HCT116 (cell line): ENCODE data around the gene CD74. TPM values are rescaled to one million over a fixed set of nuclear protein-coding genes. Genes with fewer than 3 reads are reported as not detected.

ENCODE experiments used
- ATAC-seq: fragments of 200-7000 bp; cut with Tn5 transposase; 2 replicates; pipeline ENCODE4 v1.9.1; 2020; ENCODE audit warnings: mild to moderate bottlenecking, moderate library complexity
- BruUV-seq: library from RNA; stranded (reverse); fragments of 400-500 nt; replicated peaks from 2 replicates; lab custom pipeline; 2021; lab: Mats Ljungman, UMichigan
- CTCF ChIA-PET: fragments of 300-600 bp; sonication (Branson Sonifier 250); formaldehyde crosslinking; loops from one replicate; lab custom pipeline; 2021; ENCODE audit warnings: antibody characterized with exemption; lab: Charles Lee
- POLR2A ChIA-PET: fragments of 300-600, 350-600 bp; sonication (Branson Sonifier 250); formaldehyde crosslinking; loops from one replicate; lab custom pipeline; 2021; ENCODE audit warnings: antibody characterized with exemption; lab: Charles Lee
- RAD21 ChIA-PET, 2 experiments: fragments of 300-600 bp; sonication (Branson Sonifier 250); formaldehyde crosslinking; loops; one replicate each; lab custom pipeline; 2023; ENCODE audit warnings: low total read pairs in 2 of 2; ENCODE audit not compliant: uncharacterized antibody in 2 of 2, unreplicated experiment in 2 of 2, low non-redundant PET in 1 of 2; lab: Charles Lee
- DNase-seq: peaks from one replicate; pipeline ENCODE4 v3.0.0-alpha.2; 2010; ENCODE audit warnings: low read depth, low spot score
- H2AFZ ChIP-seq: fragments of 200-600 bp; shearing (Covaris generic), sonication (generic); 2 replicates; pipeline ENCODE4 v1.6.1; 2017; ENCODE audit warnings: low read depth, mixed run types, mixed read lengths, antibody characterized with exemption, low read length; ENCODE audit not compliant: poor library complexity, severe bottlenecking
- H3K27ac ChIP-seq: 2 replicates; pipeline ENCODE4 v1.5.1; 2012; ENCODE audit warnings: low read depth, low read length
- H3K27me3 ChIP-seq: fragments of 200-600 bp; sonication (generic); 2 replicates; pipeline ENCODE4 v1.6.1; 2016; ENCODE audit warnings: mixed run types, low read length, mixed read lengths; ENCODE audit not compliant: insufficient read depth
- H3K36me3 ChIP-seq, 2 experiments: fragments of 200-500 bp in 1 of 2; fragments of 200-600 bp in 1 of 2; sonication (Bioruptor generic) in 1 of 2; sonication (generic) in 1 of 2; 2 replicates each; pipeline versions ENCODE4 v1.5.1 to v1.6.1; 2014 to 2016; ENCODE audit warnings: low read length in 2 of 2, inconsistent platforms in 1 of 2, mixed read lengths in 1 of 2, mixed run types in 1 of 2; ENCODE audit not compliant: insufficient read depth in 2 of 2, control insufficient read depth in 1 of 2
- H3K4me1 ChIP-seq, 2 experiments: fragments of 200-600 bp in 1 of 2; sonication (generic) in 1 of 2; 2 replicates each; pipeline versions ENCODE4 v1.5.1 to v1.6.1; 2012 to 2017; ENCODE audit warnings: low read length in 2 of 2, inconsistent platforms in 1 of 2, mild to moderate bottlenecking in 1 of 2, mixed read lengths in 1 of 2, mixed run types in 1 of 2, moderate library complexity in 1 of 2; ENCODE audit not compliant: insufficient read depth in 2 of 2, control insufficient read depth in 1 of 2
- H3K4me2 ChIP-seq: fragments of 200-600 bp; sonication (generic); 2 replicates; pipeline ENCODE4 v1.6.1; 2017; ENCODE audit warnings: mixed run types, low read length, mixed read lengths
- H3K4me3 ChIP-seq, 2 experiments: fragments of 200-600 bp in 1 of 2; sonication (generic) in 1 of 2; replicated peaks in 1 of 2; 2 replicates each; pipeline ENCODE4 v1.5.1; 2011 to 2016; ENCODE audit warnings: low read length in 2 of 2, control low read depth in 1 of 2, low read depth in 1 of 2, mild to moderate bottlenecking in 1 of 2, mixed read lengths in 1 of 2, mixed run types in 1 of 2
- H3K79me2 ChIP-seq: fragments of 200-600 bp; sonication (generic); 2 replicates; pipeline ENCODE4 v1.6.1; 2017; ENCODE audit warnings: mild to moderate bottlenecking, mixed run types, low read length, moderate library complexity, mixed read lengths; ENCODE audit not compliant: insufficient read depth
- H3K9ac ChIP-seq: fragments of 200-600 bp; sonication (generic); 2 replicates; pipeline ENCODE4 v1.6.1; 2016; ENCODE audit warnings: low read length, mixed read lengths
- H3K9me2 ChIP-seq: fragments of 200-600 bp; sonication (generic), shearing (Covaris generic); 2 replicates; pipeline ENCODE4 v1.6.1; 2017; ENCODE audit warnings: mixed run types, mild to moderate bottlenecking, moderate library complexity; ENCODE audit not compliant: insufficient read depth
- H3K9me3 ChIP-seq, 2 experiments: fragments of 200-500 bp in 1 of 2; fragments of 200-600 bp in 1 of 2; sonication (Bioruptor generic) in 1 of 2; sonication (generic) in 1 of 2; 2 replicates each; pipeline ENCODE4 v1.6.1; 2014 to 2017; ENCODE audit warnings: low read length in 2 of 2, mixed read lengths in 2 of 2, inconsistent platforms in 1 of 2, low read depth in 1 of 2, mild to moderate bottlenecking in 1 of 2, mixed run types in 1 of 2, moderate library complexity in 1 of 2; ENCODE audit not compliant: control insufficient read depth in 1 of 2, insufficient read depth in 1 of 2
- H4K20me1 ChIP-seq: fragments of 200-600 bp; sonication (generic), shearing (Covaris generic); 2 replicates; pipeline ENCODE4 v1.6.1; 2017; ENCODE audit warnings: mixed run types, mild to moderate bottlenecking, moderate library complexity; ENCODE audit not compliant: insufficient read depth
- ATF3 ChIP-seq: IDR thresholded peaks from 2 replicates; pipeline ENCODE4 v1.6.1; 2012
- CBX3 ChIP-seq: IDR thresholded peaks from 2 replicates; pipeline ENCODE4 v1.6.1; 2012; ENCODE audit warnings: low read depth
- CEBPB ChIP-seq: IDR thresholded peaks from 2 replicates; pipeline ENCODE4 v1.6.1; 2012; ENCODE audit warnings: low read depth
- CTCF ChIP-seq, 3 experiments: fragments of 200-600 bp in 1 of 3; sonication (generic) in 1 of 3; IDR thresholded peaks in 2 of 3; conservative IDR thresholded peaks in 1 of 3; 2 replicates each; pipeline ENCODE4 v1.5.1; 2012 to 2017; ENCODE audit warnings: low read depth in 2 of 3, low read length in 2 of 3, antibody characterized with exemption in 1 of 3, borderline replicate concordance in 1 of 3, control low read depth in 1 of 3, mild to moderate bottlenecking in 1 of 3, mixed read lengths in 1 of 3, mixed run types in 1 of 3, moderate library complexity in 1 of 3; ENCODE audit not compliant: insufficient read depth in 1 of 3
- EGR1 ChIP-seq: IDR thresholded peaks from 2 replicates; pipeline ENCODE4 v1.6.1; 2012; ENCODE audit warnings: low read depth
- EZH2phosphoT487 ChIP-seq: fragments of 200-600 bp; IDR thresholded peaks from 2 replicates; pipeline ENCODE4 v1.6.1; 2018; ENCODE audit warnings: antibody characterized with exemption, borderline replicate concordance
- FOSL1 ChIP-seq: IDR thresholded peaks from 2 replicates; pipeline ENCODE4 v1.6.1; 2012; ENCODE audit warnings: low read depth
- MAX ChIP-seq: IDR thresholded peaks from 2 replicates; pipeline ENCODE4 v1.6.1; 2012
- POLR2A ChIP-seq: IDR thresholded peaks from 2 replicates; pipeline ENCODE4 v1.7.0; 2011; ENCODE audit warnings: borderline replicate concordance; ENCODE audit not compliant: insufficient read depth, insufficient read length; ENCODE audit errors: extremely low read depth
- RAD21 ChIP-seq: IDR thresholded peaks from 2 replicates; pipeline ENCODE4 v1.6.1; 2012; ENCODE audit warnings: low read depth, mild to moderate bottlenecking
- SIN3A ChIP-seq: IDR thresholded peaks from 2 replicates; pipeline ENCODE4 v1.6.1; 2012; ENCODE audit warnings: low read depth
- SP1 ChIP-seq: IDR thresholded peaks from 2 replicates; pipeline ENCODE4 v1.6.1; 2012; ENCODE audit warnings: low read depth
- TCF7L2 ChIP-seq: IDR thresholded peaks from 2 replicates; pipeline ENCODE4 v1.7.0; 2011; ENCODE audit warnings: borderline replicate concordance, inconsistent platforms; ENCODE audit not compliant: insufficient read depth, insufficient read length; ENCODE audit errors: extremely low read depth
- ZBTB33 ChIP-seq: IDR thresholded peaks from 2 replicates; pipeline ENCODE4 v1.6.1; 2011; ENCODE audit warnings: mild to moderate bottlenecking, low read length, moderate library complexity; ENCODE audit not compliant: insufficient replicate concordance; ENCODE audit errors: extremely low read depth
- ZNF274 ChIP-seq: fragments of 200-500 bp; sonication (Bioruptor generic); IDR thresholded peaks from 2 replicates; pipeline ENCODE4 v1.6.1; 2014; ENCODE audit warnings: mild to moderate bottlenecking, low read depth, low read length, inconsistent platforms
- intact Hi-C: fragments of 100-400 bp; cut with micrococcal nuclease; formaldehyde crosslinking; loops from 2 replicates; pipeline ENCODE4 v1.10.0; 2022
- total RNA-seq: library from RNA; stranded (reverse); gene quantifications from one replicate; pipeline ENCODE4 v1.2.1, GENCODE V29; 2021; ENCODE audit not compliant: unreplicated experiment

Gene CD74
- total RNA-seq, 1 experiment from 2014 or later = 8.9 TPM

- H2AFZ ChIP-seq = no peak overlapping the region
- POLR2A ChIA-PET = no interaction called here
- H3K4me3 ChIP-seq = no peak overlapping the region
- RAD21 ChIA-PET = no interaction called here
- no peaks in the 10 kb centered on the region for H3K9me3 ChIP-seq
- TF ChIP-seq ZBTB33 (no peak), CTCF (IDR thresholded peaks at IDR 0.05 in 2 of 3, conservative IDR thresholded peaks at IDR 0.05 in 1 of 3; ENCODE audit: borderline replicate concordance in 1 of 3, insufficient read depth in 1 of 3, low read depth in 2 of 3, low read length in 2 of 3) (no peak), ZNF274 (no peak), MAX (no peak), EZH2phosphoT487 (no peak), TCF7L2 (no peak), SP1 (no peak), CEBPB (no peak), SIN3A (no peak), EGR1 (no peak), RAD21 (no peak), POLR2A (no peak), FOSL1 (no peak), ATF3 (no peak), CBX3 (no peak)
- intact Hi-C loops = no loop called here
- no TSS peak for BruUV-seq
- ATAC-seq (no peak), DNase-seq (no peak)
- no peaks in the 10 kb centered on the region for H3K27me3 ChIP-seq
- H4K20me1 ChIP-seq = 0 out of 2 replicates have a peak, but pooled peaks cover 3% of the 10 kb centered on the region
- no peak overlapping the region for H3K4me2 ChIP-seq
- no peak overlapping the region for H3K9ac ChIP-seq
- CTCF ChIA-PET = no interaction called here
- no peak overlapping the region for H3K27ac ChIP-seq
- no peaks in the 10 kb centered on the region for H3K79me2 ChIP-seq
- H3K36me3 ChIP-seq = peaks cover 68 to 90% of the 10 kb centered on the region in 2 experiments; a peak in 3 of 4 replicates
- H3K4me1 ChIP-seq = no peaks in the 10 kb centered on the region
- no peaks in the 10 kb centered on the region for H3K9me2 ChIP-seq
Observed at GRCh38 chr5:150376799-150377771, 35.6 kb downstream of the CD74 start.
